Testis (tissue), 3 donors: ENCODE data around the gene CACNG3. TPM values are rescaled to one million over a fixed set of nuclear protein-coding genes. Genes with fewer than 3 reads are reported as not detected.
"Not testable (repeated sequence)": the region's sequence is repeated elsewhere in the genome, so short reads cannot be mapped to it uniquely, and the experiment has no call there.

ENCODE experiments used
- DNase-seq: peaks from one replicate; pipeline ENCODE4 v3.0.0-alpha.2; 2019
- H3K27ac ChIP-seq, 2 donors: fragments of 200-600 bp; sonication (generic); one replicate each; pipeline ENCODE4 v1.5.1; 2019
- H3K27me3 ChIP-seq: fragments of 200-600 bp; sonication (generic); one replicate; pipeline ENCODE4 v1.5.1; 2019
- H3K36me3 ChIP-seq: fragments of 200-600 bp; sonication (generic); one replicate; pipeline ENCODE4 v1.5.1; 2017; ENCODE audit warnings: low read depth; ENCODE audit errors: missing control alignments
- H3K4me1 ChIP-seq: fragments of 200-600 bp; sonication (generic); one replicate; pipeline ENCODE4 v1.5.1; 2019
- H3K4me3 ChIP-seq, 2 donors: fragments of 200-600 bp; sonication (generic); one replicate each; pipeline ENCODE4 v1.5.1; 2017 to 2019
- H3K9me3 ChIP-seq: fragments of 200-600 bp; sonication (generic); one replicate; pipeline ENCODE4 v1.5.1; 2017
- CTCF ChIP-seq, 3 experiments: fragments of 450-650 bp in 2 of 3; fragments of 200-600 bp in 1 of 3; sonication (generic) in 1 of 3; IDR thresholded peaks; one replicate each; pipeline ENCODE4 v1.5.1; 2016 to 2019; ENCODE audit warnings: antibody characterized with exemption in 3 of 3, mild to moderate bottlenecking in 2 of 3, moderate library complexity in 1 of 3
- POLR2A ChIP-seq: fragments of 450-650 bp; IDR thresholded peaks from one replicate; pipeline ENCODE4 v1.6.1; 2017; ENCODE audit warnings: antibody characterized with exemption, mild to moderate bottlenecking, moderate library complexity
- WGBS, 2 donors: methylation state at CpG; one replicate each; pipeline ENCODE4 v1.1.5; 2018; 5-methylcytosine and 5-hydroxymethylcytosine counted together
- intact Hi-C: fragments of 100-400 bp; cut with DNase I; formaldehyde crosslinking; loops from one replicate; pipeline ENCODE4 v1.15.1; 2023; ENCODE audit warnings: low total_unique reads
- polyA plus RNA-seq: library from polyadenylated mRNA; stranded (reverse); fragments of 350-450 nt; fragmentation: Illumina TruSeq; extraction: RNeasy Lipid Tissue Mini Kit (QIAGEN cat#74804); gene quantifications from one replicate; pipeline ENCODE4 v1.2.3, GENCODE V29; 2014; ENCODE audit warnings: low read depth, low replicate concordance; ENCODE audit not compliant: insufficient read depth
- total RNA-seq, 2 donors: library from RNA; depleted of rRNA; stranded (reverse); fragments of >200 nt; gene quantifications; one replicate each; pipeline ENCODE4 v1.2.3, GENCODE V29; 2016

Gene CACNG3
- total and polyA plus RNA-seq, 3 donors from 2014 or later, result 0.06 to 0.32 TPM; not detected in 1

GRCh38 chr16:24297375-24297774 lies 41.2 kb downstream of the CACNG3 start:
- H3K36me3 ChIP-seq, result no peaks in the 10 kb centered on the region
- intact Hi-C loops, result no loop called here
- TF ChIP-seq POLR2A, result no peak
- TF ChIP-seq CTCF (IDR thresholded peaks at IDR 0.05), result no peak

DNA sequence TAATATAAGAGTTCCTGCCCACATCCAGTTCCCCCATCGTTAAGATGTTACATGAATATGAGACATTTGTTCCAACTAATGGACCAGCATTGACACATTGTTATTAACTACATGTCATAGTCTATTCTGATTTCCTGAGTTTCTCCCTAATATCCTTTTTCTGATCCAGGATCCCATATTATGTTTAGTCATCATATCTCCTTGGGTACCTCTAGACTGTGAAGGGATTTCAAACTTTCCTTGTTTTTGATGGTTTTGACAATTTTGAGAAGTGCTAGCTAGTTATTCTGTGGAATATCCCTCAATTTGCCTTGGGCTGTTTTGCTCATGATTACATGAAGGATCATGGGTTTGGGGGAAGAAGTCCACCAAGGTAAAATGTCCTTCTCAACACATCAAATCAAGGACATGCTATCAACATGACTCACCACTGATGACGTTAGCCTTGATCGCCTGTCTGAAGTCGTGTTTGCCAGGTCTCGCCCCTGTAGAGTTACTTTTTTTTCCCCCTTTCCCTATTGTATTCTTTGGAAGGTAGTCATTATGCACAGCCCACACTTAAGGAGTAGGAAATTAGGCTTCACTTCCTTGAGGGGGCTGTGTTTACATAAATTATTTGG lies 42.5 kb downstream of the CACNG3 start:
- no peaks in the 10 kb centered on the region for H3K9me3 ChIP-seq
- no peak for TF ChIP-seq POLR2A
- no peak for TF ChIP-seq CTCF (IDR thresholded peaks at IDR 0.05)
- no peaks in the 10 kb centered on the region for H3K36me3 ChIP-seq
- no peaks in the 10 kb centered on the region for H3K4me1 ChIP-seq
- intact Hi-C loops, result no loop called here
- DNase-seq, result no peak
- no peak overlapping the region for H3K4me3 ChIP-seq
- no peaks in the 10 kb centered on the region for H3K27me3 ChIP-seq
- H3K27ac ChIP-seq, result no peak overlapping the region
- WGBS, 2 donors, result 71 to 82% methylated on average over 5 of the region's 5 CpGs

More at GRCh38 chr16:24297375-24297774, 41.2 kb downstream of the CACNG3 start:
- Histone ChIP-seq H3K9me3 (no peaks in the 10 kb centered on the region), H3K4me1 (no peaks in the 10 kb centered on the region), H3K4me3 (no peak overlapping the region), H3K27me3 (no peaks in the 10 kb centered on the region), H3K27ac (no peak overlapping the region)
- DNase-seq, result no peak
- 63 to 70% methylated on average over 3 of the region's 3 CpGs for WGBS, 2 donors

DNA sequence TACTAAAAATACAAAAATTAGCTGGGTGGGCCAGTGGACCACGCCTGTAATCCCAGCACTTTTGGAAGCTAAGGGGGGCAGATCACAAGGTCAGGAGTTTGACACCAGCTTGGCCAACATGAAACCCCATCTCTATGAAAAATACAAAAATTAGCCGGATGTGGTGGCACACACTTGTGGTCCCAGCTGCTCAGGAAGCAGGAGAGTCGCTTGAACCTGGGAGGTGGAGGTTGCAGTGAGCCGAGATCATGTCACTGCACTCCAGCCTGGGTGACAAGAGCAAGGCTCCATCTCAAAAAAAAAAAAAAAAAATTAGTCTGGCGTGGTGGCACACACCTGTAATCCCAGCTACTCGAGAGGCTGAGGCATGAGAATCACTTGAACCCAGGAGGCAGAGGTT lies 44.6 kb downstream of the CACNG3 start:
- H3K27ac ChIP-seq, H3K4me3 ChIP-seq, DNase-seq, H3K9me3 ChIP-seq, H3K36me3 ChIP-seq, H3K27me3 ChIP-seq, intact Hi-C loops, H3K4me1 ChIP-seq: not testable (repeated sequence)
- 89 to 91% methylated on average over 6 of the region's 6 CpGs for WGBS, 2 donors

- Histone ChIP-seq H3K27ac (no peak overlapping the region), H3K4me3 (no peak overlapping the region), H3K36me3 (no peaks in the 10 kb centered on the region), H3K27me3 (no peaks in the 10 kb centered on the region), H3K4me1 (no peaks in the 10 kb centered on the region), H3K9me3 (no peaks in the 10 kb centered on the region)
- TF ChIP-seq CTCF (IDR thresholded peaks at IDR 0.05), result no peak
- no peak for TF ChIP-seq POLR2A
- WGBS, 2 donors, result 76 to 84% methylated on average over 8 of the region's 8 CpGs
- DNase-seq, result no peak
- intact Hi-C loops, result no loop called here
These were observed 46.5 kb downstream of the CACNG3 start for GRCh38 chr16:24302636-24303035.

DNA sequence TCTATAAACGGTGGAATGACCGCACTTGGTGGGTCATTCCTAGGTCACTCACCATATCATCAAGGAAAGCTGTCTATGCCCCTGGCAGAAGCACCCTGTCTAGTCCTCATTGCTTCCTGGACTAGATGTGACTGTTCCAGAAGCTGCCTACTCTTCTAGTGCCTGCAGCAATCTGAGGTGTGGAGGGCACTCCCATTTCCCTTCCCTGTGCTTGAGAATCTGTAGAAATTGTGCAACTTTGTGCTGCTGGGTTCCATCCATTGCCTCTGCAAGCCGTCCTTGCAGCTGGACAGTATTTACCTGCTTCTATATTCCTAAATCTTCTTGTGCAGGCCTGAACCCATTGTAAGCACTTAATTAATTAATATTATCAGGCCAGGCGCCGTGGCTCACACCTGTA lies 52.1 kb downstream of the CACNG3 start:
- Histone ChIP-seq H3K4me3 (no peak overlapping the region), H3K36me3 (no peaks in the 10 kb centered on the region), H3K4me1 (no peaks in the 10 kb centered on the region), H3K9me3 (no peaks in the 10 kb centered on the region), H3K27me3 (no peaks in the 10 kb centered on the region), H3K27ac (no peak overlapping the region)
- TF ChIP-seq POLR2A (no peak), CTCF (IDR thresholded peaks at IDR 0.05) (no peak)
- intact Hi-C loops, result no loop called here
- WGBS, 2 donors, result 74 to 85% methylated on average over 5 of the region's 5 CpGs
- no peak for DNase-seq
